GM19468 (cell line): ENCODE data around the gene TSACC.
"Not testable (repeated sequence)": the region's sequence is repeated elsewhere in the genome, so short reads cannot be mapped to it uniquely, and the experiment has no call there.

Source experiments
- ATAC-seq: cut with Tn5 transposase; IDR thresholded peaks from one replicate; pipeline ENCODE4 v1.9.1; 2021; ENCODE audit warnings: mild to moderate bottlenecking, moderate library complexity, moderate number of reproducible peaks; ENCODE audit not compliant: unreplicated experiment; ENCODE audit errors: extremely low read depth

The TSACC gene

GRCh38 chr1:156344409-156344808, 6.1 kb downstream of the TSACC start:
- no peak for ATAC-seq

- not testable (repeated sequence) for ATAC-seq
Observed at GRCh38 chr1:156346035-156346434, 7.7 kb downstream of the TSACC start.

- ATAC-seq, result no peak
Observed at GRCh38 chr1:156346636-156347035, 8.3 kb downstream of the TSACC start.

- ATAC-seq, result no peak
Observed at GRCh38 chr1:156347331-156347730, 9.0 kb downstream of the TSACC start.

GRCh38 chr1:156352481-156352880, 14.2 kb downstream of the TSACC start:
- not testable (repeated sequence) for ATAC-seq

- ATAC-seq, result no peak
Observed at GRCh38 chr1:156356262-156356874, 18.0 kb downstream of the TSACC start.

GRCh38 chr1:156356875-156357534, 18.7 kb downstream of the TSACC start:
- ATAC-seq, result no peak

GRCh38 chr1:156357977-156358376, 19.7 kb downstream of the TSACC start:
- ATAC-seq, result no peak

- no peak for ATAC-seq
Observed at GRCh38 chr1:156358641-156359040, 20.3 kb downstream of the TSACC start.

- ATAC-seq, result no peak
Observed at GRCh38 chr1:156359249-156359648, 20.9 kb downstream of the TSACC start.

GRCh38 chr1:156359973-156360372, 21.6 kb downstream of the TSACC start:
- ATAC-seq, result no peak

GRCh38 chr1:156360534-156360933, 22.2 kb downstream of the TSACC start:
- no peak for ATAC-seq

GRCh38 chr1:156365754-156366153, 27.4 kb downstream of the TSACC start:
- no peak for ATAC-seq

GRCh38 chr1:156366378-156367166, 28.2 kb downstream of the TSACC start:
- ATAC-seq, result no peak

- ATAC-seq, result no peak
Observed at GRCh38 chr1:156367383-156368156, 29.2 kb downstream of the TSACC start.

- no peak for ATAC-seq
Observed at GRCh38 chr1:156368157-156368658, 29.9 kb downstream of the TSACC start.

- ATAC-seq, result no peak
Observed at GRCh38 chr1:156368889-156369684, 30.8 kb downstream of the TSACC start, which contains the start of gene RHBG. RHBG (plus strand) TSS chr1:156369211; CDS start chr1:156369250, 39 bp downstream.

- not testable (repeated sequence) for ATAC-seq
Observed at GRCh38 chr1:156369685-156370286, 31.5 kb downstream of the TSACC start.
